Hepatocyte (in vitro differentiated cells): Measurements from ENCODE around the gene WDR74. TPM values are rescaled to one million over a fixed set of nuclear protein-coding genes. Genes with fewer than 3 reads are reported as not detected.

Experiments used
- DNase-seq: peaks from one replicate; pipeline ENCODE4 v3.0.0-alpha.2; 2016; ENCODE audit warnings: low spot score
- H2AFZ ChIP-seq: fragments of 200-600 bp; sonication (generic); 2 replicates; pipeline ENCODE4 v1.6.0; 2016; ENCODE audit warnings: antibody characterized with exemption, mild to moderate bottlenecking
- H3K27ac ChIP-seq: fragments of 200-600 bp; sonication (generic); 2 replicates; pipeline ENCODE4 v1.5.1; 2016; ENCODE audit warnings: mild to moderate bottlenecking
- H3K27me3 ChIP-seq: fragments of 200-600 bp; sonication (generic); 2 replicates; pipeline ENCODE4 v1.6.1; 2016
- H3K36me3 ChIP-seq: fragments of 200-600 bp; sonication (generic); replicated peaks from 2 replicates; pipeline ENCODE4 v1.5.1; 2016; ENCODE audit warnings: low read depth; ENCODE audit not compliant: insufficient read depth
- H3K4me1 ChIP-seq: fragments of 200-600 bp; sonication (generic); 2 replicates; pipeline ENCODE4 v1.5.1; 2016; ENCODE audit warnings: mild to moderate bottlenecking, moderate library complexity; ENCODE audit not compliant: insufficient read depth
- H3K4me2 ChIP-seq: fragments of 200-600 bp; sonication (generic); 2 replicates; pipeline ENCODE4 v1.6.0; 2016
- H3K4me3 ChIP-seq: fragments of 200-600 bp; sonication (generic); 2 replicates; pipeline ENCODE4 v1.5.1; 2016; ENCODE audit warnings: mild to moderate bottlenecking
- H3K79me2 ChIP-seq: fragments of 200-600 bp; sonication (generic); 2 replicates; pipeline ENCODE4 v1.6.0; 2017; ENCODE audit warnings: mild to moderate bottlenecking
- H3K9me2 ChIP-seq: fragments of 200-600 bp; sonication (generic); replicated peaks from 2 replicates; pipeline ENCODE4 v1.6.0; 2017; ENCODE audit warnings: mild to moderate bottlenecking; ENCODE audit not compliant: insufficient read depth
- H3K9me3 ChIP-seq: fragments of 200-600 bp; sonication (generic); 2 replicates; pipeline ENCODE4 v1.5.1; 2016; ENCODE audit warnings: low read depth, mild to moderate bottlenecking
- H4K20me1 ChIP-seq: fragments of 200-600 bp; sonication (generic); 2 replicates; pipeline ENCODE4 v1.6.0; 2016; ENCODE audit warnings: mild to moderate bottlenecking; ENCODE audit not compliant: insufficient read depth, poor library complexity, severe bottlenecking
- EZH2 ChIP-seq: fragments of 200-600 bp; sonication (generic); IDR thresholded peaks from 2 replicates; pipeline ENCODE4 v1.6.1; 2016; ENCODE audit warnings: antibody characterized with exemption, mild to moderate bottlenecking, borderline replicate concordance
- EZH2phosphoT487 ChIP-seq: fragments of 200-600 bp; sonication (generic); IDR thresholded peaks from one replicate; pipeline ENCODE4 v1.6.1; 2018; ENCODE audit warnings: antibody characterized with exemption, mild to moderate bottlenecking, low read depth, moderate library complexity; ENCODE audit not compliant: unreplicated experiment, severe bottlenecking
- WGBS: methylation state at CpG from one replicate; pipeline ENCODE4 v1.1.6; 2016; ENCODE audit warnings: low lambda C conversion rate; ENCODE audit errors: missing lambda C conversion rate; 5-methylcytosine and 5-hydroxymethylcytosine counted together
- polyA plus RNA-seq: library from polyadenylated mRNA; unstranded; fragments of >200 nt; fragmentation: Nextera tagmentation; extraction: Ambion mirVana; gene quantifications from 2 replicates; pipeline ENCODE4 v1.2.1, GENCODE V29; 2016
- total RNA-seq: library from RNA; depleted of rRNA; stranded (reverse); fragments of >200 nt; gene quantifications from 2 replicates; pipeline ENCODE4 v1.2.3, GENCODE V29; 2014
- TF ChIP-seq, protein P1 (sequence below): fragments of 200-600 bp; sonication (generic); IDR thresholded peaks from 2 replicates; pipeline ENCODE4 v1.5.1; 2016; ENCODE audit warnings: antibody characterized with exemption, mild to moderate bottlenecking; ENCODE audit not compliant: poor library complexity

The WDR74 gene
- total RNA-seq (28.0 and 30.9 TPM in 2 replicates), polyA plus RNA-seq (28.9 and 34.1 TPM in 2 replicates)

DNA sequence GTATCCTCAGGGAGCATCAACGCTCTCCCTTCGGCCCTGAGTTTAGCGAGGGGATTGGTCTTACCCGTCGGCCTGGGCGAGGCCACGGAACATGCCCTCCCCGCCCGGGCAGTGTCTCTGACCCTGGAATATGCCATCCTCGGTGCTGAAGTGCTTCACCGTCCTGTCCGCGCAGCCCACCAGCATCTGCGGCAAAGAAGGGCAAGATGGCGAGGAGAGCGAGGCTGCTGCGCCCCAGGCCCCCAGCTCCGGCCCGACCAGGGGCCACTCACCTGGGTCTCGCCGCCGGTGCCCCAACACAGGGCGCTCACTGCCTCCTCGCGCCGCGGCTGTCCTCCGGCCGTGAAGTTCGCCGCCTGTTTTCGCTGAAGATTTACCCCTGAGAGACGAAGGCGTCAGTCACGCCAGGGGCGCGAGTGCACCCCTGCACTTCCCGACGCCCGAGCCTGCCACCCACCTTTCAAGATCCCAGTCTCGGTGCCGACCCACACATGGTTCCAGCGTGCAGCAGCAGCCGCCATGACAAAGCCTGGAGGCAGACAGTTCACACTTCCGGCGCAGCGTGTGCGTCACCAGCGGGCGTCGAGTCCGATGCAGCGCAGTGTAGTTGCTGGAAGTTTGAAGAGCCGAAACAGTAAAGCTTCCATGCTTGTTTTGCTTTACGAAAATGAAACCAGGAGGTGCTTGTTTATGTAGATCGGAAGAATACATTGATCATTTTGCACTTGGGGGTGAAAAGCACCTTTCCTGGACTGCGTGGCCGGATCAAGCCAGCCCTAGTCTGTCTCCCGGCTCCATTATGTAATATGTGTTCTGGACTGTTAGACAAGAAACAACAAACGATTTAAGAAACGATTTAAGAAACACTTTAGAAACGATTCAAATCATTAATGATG lies at the start of gene WDR74:
WDR74 (minus strand) TSS at position 541 of the 896 bp plus-strand sequence; CDS start at position 521, 20 bp downstream.
- Histone ChIP-seq H3K4me1 (peaks cover 9% of the 10 kb centered on the region), H2AFZ (peak within 1 kb of the TSS; percentile 48), H3K9me2 (no peaks in the 10 kb centered on the region), H4K20me1 (no peaks in the 10 kb centered on the region), H3K36me3 (no peaks in the 10 kb centered on the region), H3K4me3 (peak within 1 kb of the TSS; percentile 84), H3K79me2 (peaks cover 43% of the 10 kb centered on the region), H3K27ac (peak within 1 kb of the TSS; percentile 96), H3K27me3 (no peaks in the 10 kb centered on the region), H3K4me2 (peak within 1 kb of the TSS; percentile 82), H3K9me3 (no peaks in the 10 kb centered on the region)
- peak; percentile 95 for DNase-seq
- WGBS = under 1% methylated on average over 61 of the region's 62 CpGs
- TF ChIP-seq, protein P1, sequence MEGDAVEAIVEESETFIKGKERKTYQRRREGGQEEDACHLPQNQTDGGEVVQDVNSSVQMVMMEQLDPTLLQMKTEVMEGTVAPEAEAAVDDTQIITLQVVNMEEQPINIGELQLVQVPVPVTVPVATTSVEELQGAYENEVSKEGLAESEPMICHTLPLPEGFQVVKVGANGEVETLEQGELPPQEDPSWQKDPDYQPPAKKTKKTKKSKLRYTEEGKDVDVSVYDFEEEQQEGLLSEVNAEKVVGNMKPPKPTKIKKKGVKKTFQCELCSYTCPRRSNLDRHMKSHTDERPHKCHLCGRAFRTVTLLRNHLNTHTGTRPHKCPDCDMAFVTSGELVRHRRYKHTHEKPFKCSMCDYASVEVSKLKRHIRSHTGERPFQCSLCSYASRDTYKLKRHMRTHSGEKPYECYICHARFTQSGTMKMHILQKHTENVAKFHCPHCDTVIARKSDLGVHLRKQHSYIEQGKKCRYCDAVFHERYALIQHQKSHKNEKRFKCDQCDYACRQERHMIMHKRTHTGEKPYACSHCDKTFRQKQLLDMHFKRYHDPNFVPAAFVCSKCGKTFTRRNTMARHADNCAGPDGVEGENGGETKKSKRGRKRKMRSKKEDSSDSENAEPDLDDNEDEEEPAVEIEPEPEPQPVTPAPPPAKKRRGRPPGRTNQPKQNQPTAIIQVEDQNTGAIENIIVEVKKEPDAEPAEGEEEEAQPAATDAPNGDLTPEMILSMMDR = no peak
- TF ChIP-seq EZH2phosphoT487 (no peak), EZH2 (no peak)

DNA sequence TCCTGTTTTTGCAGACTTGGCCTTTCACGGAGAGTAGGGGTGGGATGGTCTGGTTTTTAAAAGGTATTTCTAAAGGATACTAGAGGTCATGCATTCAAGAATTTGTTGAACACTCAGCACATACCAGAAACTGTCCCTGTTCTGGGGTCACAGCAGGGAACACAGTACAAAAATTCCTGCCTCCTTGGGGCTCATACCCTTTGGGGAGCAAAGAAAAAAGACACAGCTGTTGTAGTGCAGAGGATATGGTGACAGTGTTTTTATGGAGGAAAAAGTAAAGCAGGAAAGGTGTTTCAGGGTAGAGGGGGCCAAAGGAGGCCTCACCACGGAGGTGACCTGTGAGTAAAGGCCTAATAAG lies 49.7 kb upstream of the WDR74 start:
- Histone ChIP-seq H3K27ac (peak overlapping the region; percentile 89), H2AFZ (no peak overlapping the region), H3K4me2 (peak overlapping the region; percentile 42), H3K9me2 (no peaks in the 10 kb centered on the region), H3K36me3 (no peaks in the 10 kb centered on the region), H3K9me3 (no peaks in the 10 kb centered on the region), H3K27me3 (no peaks in the 10 kb centered on the region), H3K4me1 (peaks cover 42% of the 10 kb centered on the region), H4K20me1 (peaks cover 49% of the 10 kb centered on the region), H3K79me2 (peaks cover 30% of the 10 kb centered on the region), H3K4me3 (no peak overlapping the region)
- TF ChIP-seq EZH2phosphoT487 (no peak), EZH2 (no peak)
- TF ChIP-seq, protein P1 = no peak
- DNase-seq = no peak
- WGBS = 68% methylated on average over 2 of the region's 2 CpGs

DNA sequence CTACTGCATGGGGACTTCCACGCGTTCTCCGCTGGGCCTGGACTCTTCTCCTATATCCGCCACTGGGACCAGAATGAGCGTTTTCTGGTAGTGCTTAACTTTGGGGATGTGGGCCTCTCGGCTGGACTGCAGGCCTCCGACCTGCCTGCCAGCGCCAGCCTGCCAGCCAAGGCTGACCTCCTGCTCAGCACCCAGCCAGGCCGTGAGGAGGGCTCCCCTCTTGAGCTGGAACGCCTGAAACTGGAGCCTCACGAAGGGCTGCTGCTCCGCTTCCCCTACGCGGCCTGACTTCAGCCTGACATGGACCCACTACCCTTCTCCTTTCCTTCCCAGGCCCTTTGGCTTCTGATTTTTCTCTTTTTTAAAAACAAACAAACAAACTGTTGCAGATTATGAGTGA lies 49.0 kb upstream of the WDR74 start:
- Histone ChIP-seq H3K4me3 (no peak overlapping the region), H3K27me3 (no peaks in the 10 kb centered on the region), H3K36me3 (no peaks in the 10 kb centered on the region), H3K4me1 (peaks cover 49% of the 10 kb centered on the region), H3K4me2 (peak overlapping the region; percentile 42), H3K9me3 (no peaks in the 10 kb centered on the region), H3K27ac (peak overlapping the region; percentile 89), H3K79me2 (peaks cover 37% of the 10 kb centered on the region), H2AFZ (no peak overlapping the region), H3K9me2 (no peaks in the 10 kb centered on the region), H4K20me1 (peaks cover 56% of the 10 kb centered on the region)
- no peak for DNase-seq
- no peak for TF ChIP-seq EZH2phosphoT487
- TF ChIP-seq, protein P1 = no peak
- no peak for TF ChIP-seq EZH2
- 92% methylated on average over 14 of the region's 14 CpGs for WGBS
